Measurements from ENCODE around the gene CA9.
A peak's percentile ranks its signal among the peaks of the same experiment; 100 is the strongest.

Gene CA9

DNA sequence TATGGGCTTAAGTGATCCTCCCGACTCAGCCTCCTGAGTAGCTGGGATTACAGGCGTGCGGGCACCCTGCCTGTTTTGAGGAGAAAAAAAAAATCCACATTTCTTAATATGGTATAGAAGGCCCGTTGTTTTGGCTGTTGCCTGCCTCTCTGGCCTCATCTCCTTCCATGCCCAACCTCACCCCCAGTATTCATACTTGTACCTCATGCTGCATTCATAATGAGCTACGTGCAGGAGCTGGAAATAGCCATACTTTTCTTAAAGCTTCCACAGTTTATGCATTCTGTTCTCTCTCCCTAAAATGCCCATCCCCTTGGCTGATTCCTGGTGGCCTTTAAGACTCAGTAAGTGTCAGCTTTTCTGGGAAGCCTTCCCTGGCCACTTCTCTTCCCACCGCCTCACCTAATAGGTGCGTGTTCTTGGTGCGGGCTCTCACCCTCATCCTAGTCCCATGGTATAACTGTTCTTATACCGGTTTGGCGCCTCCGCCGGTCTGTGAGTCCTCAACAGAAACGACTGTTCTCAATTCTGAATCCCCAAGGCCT is 18.1 kb downstream of the CA9 start:
- DNase-seq (ENCODE audit: low spot score): no peak

DNA sequence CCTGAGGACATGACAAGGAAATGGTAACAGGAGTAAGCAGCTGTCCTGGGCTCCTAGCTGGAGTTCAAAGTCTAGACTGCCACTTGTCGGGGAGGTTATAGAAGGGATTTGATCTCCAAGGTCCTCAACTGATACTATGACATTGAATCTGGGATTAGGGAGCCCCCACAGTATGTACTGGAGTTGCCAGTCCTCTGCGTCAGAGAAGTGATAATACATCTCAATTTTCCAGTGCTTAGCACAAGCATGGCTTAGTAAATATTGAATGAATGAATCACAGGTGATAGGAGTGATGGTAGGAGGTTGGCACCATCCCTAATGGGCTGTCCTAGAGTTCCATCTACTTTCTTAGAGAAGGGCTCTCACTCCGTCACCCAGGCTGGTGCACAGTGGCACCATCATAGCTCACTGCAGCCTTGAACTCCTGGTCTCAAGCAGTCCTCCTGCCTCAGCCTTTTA is 22.2 kb downstream of the CA9 start:
- DNase-seq (ENCODE audit: low spot score): no peak

DNA sequence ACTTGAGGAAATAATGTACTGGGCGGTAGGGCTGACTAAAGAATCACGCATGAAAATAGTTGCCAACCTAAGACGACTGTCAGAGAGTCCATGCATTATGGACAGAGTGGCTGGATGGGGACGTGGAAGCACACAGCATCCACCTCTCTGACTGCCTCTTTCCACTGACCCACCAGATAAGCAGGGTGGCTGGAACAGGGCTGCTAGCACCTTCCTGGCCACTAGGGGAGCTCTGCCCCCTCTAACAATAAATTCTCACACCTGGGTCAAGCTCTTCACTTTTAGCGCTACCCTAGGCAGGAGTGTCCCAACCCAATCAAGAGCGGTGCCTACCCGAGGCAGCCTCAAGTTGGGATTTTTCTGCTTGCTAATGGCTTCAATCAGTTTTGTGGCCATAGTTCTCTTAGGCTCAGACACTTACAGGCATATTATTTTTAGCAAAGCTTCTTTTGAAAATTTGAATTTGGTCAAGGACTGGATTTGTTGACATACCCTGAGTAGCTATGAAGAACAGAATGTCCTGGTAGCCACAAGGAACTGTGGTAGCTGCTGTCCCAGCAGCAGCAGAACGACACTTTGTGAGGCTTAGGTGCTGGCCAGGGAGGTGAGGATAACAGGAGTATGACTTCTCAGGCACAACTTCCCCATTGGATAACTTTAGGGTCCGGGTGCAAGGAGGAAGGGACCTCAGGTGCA is 22.9 kb downstream of the CA9 start:
- peak; percentile 68 for DNase-seq (ENCODE audit: low spot score)

DNA sequence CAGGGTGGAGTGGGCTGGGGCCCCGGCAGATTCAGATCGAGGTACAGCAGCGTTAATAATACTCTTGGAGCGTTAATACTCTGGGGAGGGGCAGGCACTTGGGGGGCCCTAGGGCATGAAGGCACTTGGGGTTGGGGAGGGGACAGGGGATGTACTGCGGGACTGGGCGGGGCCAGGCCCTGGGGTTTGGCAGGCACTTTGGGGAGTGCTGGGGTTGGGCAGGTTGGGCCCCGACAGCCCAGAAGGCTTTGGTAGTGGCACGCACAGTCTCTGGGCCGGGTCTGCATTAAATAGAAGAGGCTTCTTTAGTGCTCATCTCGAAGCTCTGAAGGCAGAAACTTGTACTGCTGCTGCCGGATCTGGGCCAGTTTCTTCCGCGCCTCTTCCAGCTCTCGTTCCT is 23.8 kb downstream of the CA9 start:
- no peak for DNase-seq (ENCODE audit: low spot score)

DNA sequence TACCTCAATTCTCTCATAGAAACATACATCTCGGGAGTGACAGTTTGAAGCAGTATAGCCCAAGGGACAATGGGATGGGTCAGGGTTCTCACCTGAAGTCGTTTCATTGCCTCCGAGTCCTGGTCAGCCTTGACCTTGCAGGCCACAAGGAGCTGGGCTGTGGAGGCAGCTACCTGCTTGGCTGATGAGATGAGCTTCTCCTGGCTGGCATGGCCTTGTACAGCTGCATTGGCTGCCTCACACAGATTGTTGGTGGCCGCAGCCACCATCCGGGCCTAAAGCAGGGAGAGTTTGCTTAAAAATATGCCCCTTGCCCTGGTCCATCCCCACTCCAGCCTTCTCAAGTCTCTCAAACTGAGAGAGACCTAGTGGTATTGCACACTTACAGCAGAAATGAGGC is 24.5 kb downstream of the CA9 start:
- no peak for DNase-seq (ENCODE audit: low spot score)

DNA sequence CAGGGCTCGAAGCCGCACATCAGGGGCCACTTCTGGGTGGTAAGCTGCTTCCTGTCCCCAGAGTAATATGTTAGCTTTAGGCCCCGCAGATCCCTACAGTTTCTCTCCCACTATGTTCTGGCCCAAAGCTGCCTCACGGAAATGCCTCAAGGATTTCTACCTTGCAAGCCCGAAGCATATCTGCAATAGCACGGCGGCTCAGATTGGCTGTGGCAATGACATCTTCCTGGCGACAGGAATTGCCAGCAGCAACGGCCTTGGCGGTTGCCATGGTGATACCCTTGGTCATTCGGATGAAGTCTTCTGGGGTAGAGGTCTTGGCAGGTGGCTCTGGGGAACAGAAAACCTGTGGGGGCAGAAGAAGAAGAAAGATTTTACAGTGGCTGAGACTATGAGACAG is 26.3 kb downstream of the CA9 start:
- DNase-seq (ENCODE audit: low spot score): no peak

DNA sequence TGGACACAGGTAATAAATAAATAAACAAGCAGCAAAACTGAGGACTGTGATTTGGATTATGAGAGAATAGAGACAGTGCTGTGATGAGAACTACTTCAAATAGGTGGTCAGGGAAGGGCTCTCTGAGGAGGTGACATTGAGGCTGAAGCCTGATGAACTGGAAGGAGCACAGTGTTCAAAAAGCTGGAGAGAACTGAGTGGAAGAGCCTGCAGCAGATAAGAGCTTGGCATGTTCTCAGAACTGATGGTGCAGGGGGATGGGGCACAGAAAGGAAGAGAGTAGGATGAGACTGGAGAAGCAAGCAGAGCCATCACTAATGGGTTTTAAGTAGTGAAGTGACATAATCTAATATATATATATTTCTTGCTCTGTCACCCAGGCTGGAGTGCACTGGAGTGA is 27.2 kb downstream of the CA9 start:
- no peak for DNase-seq (ENCODE audit: low spot score)

DNA sequence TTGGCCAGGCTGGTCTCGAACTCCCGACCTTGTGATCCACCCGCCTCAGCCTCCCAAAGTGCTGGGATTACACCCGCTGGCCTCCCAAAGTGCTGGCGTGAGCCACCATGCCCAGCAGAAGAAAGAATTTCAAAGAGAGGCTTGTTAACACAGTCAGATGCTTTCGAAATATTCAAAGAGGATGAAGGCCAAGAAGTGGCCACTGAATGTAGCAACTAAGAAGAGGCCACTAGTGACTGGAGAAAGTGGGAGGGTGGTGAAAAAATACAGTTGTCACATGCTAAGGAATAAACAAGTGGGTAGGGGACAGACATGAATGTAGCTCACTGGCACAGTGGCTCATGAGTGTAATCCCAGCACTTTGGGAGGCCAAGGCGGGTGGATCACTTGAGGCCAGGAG is 29.0 kb downstream of the CA9 start:
- DNase-seq (ENCODE audit: low spot score): no peak

DNA sequence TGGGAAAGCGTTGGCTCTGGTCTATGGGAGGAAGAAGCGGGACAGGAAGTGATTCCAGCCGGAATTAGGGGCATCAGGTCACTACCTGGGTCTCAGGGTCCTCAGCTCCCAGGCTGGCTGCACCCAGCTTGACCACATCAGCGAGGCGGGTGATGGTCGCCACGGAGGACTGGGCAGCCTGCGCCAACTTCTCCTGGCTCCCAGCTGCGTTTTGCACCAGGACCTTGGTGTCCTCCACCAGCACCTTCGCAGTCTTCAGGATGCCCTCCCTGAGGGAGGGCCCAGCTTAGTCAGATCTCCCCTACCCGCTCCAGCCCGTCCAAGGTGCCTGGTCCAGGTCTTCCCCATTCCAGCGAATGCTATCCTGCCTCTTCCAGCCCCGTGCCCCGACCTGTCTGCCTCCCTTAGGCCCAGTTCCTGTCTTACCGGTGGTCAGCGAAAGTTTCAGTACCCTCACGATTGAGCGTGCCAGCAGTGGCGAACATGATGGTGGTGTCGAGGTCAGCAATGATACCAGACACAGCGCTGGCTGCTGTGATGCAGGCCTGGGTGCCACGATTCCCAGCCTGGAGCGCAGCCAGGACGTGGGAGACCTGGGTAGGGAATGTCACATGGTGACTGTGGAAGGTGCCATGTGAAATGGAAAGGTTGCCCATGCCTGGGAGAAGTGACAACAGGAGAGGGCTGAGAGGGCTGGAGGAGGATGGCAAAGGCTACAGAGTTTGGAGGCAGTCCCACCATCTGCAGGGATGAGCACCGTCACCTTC is 30.4 kb downstream of the CA9 start:
- DNase-seq (ENCODE audit: low spot score): no peak

DNA sequence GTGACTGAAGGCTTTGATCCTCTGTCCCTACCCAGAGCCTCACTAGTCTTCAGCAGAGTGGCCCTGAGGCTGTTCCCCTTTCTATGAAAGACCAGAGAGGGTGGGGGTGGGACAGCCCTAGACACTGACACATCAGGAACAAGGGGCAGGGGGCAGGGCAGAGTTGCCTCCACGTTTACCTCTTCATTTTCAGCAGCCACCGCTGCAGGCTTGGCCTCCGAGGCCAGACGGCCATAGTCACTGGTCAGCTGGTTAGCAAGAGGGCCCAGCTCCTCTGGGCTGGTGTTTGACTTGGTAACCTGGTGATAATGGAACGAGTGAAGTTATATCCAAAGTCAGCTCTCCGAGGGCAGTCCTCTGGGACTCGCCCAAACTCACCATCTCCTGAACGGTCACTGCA is 31.6 kb downstream of the CA9 start:
- DNase-seq (ENCODE audit: low spot score): no peak

DNA sequence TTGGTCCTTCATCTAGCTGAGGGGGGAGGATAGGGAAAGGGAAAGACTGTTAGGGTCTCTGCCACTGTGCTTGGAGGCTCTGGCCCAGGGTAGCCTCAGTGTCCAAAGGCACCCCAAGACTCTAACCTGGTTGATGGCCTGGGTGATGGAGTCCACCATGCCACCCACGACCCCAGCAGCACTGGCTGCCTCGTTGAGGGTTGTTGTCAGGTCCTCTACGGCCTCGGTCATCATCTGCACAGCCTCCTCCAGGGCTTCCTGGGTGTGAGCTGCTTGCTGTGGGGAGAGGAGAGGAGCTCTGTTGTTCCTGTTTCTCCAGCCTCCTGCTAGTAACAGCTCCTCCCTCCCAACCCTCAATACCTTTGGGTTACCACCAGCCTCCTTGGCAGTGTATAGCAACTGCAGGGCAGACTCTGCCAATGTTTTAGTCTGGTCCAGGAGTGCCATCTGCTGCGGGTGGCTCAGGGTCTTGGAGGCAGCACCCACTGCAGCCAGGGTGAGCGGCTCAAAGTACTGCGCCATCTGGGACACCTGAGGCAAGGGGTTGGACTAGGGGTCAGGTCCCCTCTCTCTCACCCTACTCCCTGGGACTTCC is 32.2 kb downstream of the CA9 start:
- DNase-seq (ENCODE audit: low spot score): no peak

DNA sequence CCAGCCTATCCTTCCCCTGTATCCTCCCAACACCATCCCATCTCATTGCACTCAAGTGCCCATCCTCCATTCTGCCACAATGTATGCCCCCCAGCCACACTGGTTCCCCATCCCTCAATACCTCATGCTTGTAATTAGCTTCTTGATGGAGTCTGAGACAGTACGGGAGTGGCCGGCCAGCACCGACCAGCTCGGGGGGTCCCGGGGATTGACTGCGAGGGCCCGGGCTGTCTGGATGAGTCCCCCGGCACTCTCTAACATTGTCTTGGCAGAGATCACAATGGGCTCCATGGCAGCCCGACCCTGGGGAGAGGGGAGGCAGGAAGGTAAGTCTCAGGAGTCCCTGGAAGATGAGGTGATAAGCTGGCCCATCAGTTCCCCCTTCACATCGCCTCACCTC is 33.2 kb downstream of the CA9 start:
- DNase-seq (ENCODE audit: low spot score): no peak

DNA sequence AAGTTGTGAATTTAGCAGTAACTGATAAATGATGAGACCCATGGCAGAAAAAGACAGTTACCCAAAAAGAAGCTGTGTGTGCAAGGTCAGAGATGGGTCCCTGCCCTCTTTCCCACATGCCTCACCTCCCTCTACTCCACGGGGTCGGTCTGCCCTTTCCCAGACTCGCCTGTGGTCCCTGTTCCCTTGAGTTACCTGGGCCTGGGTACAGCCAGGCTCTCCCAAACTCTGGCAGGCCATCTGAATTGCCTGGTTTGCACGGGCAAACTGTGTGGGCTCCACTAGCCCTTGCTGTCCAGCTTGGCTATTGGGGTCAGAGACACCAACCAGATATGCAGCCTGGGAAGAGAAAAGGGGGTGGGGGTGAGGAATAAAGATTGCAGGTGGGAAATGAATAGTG is 34.4 kb downstream of the CA9 start:
- DNase-seq (ENCODE audit: low spot score): no peak

DNA sequence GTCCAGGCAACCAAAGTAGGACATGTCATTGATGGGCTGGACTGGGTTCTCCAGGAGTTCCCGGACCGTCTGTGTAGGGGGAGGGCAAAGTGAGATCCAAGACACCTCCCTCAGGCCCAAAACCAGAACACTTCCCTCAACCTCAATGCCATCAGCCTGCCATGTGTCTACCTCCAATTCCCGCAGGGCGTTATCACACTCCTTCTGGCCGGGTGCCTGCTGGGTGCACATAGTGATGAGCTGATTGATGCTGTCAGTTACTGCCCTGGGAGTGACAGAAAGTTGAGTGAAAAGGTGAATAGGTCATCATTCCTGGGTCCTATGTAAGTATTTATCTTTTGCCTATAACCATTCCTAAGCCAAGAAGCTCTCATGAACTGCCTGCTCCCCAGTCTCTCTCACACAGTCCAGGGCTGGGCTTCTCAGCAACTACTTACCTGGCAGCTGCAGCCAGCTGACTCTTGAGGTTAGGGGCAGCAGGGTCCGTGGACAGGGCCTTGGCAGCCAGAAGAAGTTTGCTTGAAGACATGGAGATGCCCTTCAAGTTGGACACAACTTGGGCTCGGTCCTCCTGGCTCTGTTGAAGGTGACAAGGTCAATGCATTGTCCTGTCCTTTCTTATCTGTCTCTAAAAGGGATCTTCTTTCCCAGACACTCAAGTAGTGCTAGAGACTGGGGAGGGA is 37.2 kb downstream of the CA9 start:
- no peak for DNase-seq (ENCODE audit: low spot score)

DNA sequence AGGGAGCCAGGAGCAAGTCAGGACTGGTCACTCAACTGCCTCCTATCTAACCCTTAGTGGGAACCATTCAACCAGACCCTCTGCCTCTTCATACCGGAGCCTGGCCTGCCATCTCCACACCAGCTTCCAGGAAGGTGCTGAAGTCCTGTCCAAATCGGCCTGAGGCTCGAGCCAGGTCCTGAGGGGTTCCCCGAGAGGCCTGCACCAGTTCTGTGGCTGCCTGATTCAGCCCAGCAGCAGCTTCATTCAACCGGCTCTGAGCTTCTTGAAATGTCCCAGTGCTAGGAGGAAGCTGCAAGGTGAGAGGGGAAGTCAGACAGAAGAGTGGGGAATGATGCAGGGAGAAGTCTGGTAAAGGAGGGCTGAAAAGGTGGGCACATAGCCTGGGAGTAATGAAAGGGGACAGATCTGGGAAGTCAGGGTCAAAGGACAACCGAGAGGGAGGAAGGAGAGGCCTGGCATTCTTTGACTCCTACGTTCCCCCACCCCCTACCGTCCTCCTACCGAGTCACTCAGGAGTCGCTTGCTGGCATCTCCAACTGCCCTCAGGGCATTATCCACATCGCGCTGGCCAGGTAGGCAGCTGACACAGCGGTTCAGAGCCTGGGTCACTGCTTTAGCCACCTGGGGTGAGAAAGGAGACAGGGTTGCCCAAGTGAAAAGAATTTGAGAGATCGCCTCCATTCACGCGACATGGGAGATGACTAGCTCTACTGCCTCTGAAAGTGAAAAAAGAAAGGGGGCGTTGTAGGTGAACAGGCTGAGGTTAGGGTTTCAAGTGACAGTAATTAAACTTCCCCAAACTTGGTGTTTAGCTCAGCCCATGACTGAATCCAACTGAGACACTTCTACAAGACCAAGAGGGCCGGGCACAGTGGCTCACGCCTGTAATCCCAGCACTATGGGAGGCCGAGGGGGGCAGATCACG is 38.0 kb downstream of the CA9 start:
- no peak for DNase-seq (ENCODE audit: low spot score)

DNA sequence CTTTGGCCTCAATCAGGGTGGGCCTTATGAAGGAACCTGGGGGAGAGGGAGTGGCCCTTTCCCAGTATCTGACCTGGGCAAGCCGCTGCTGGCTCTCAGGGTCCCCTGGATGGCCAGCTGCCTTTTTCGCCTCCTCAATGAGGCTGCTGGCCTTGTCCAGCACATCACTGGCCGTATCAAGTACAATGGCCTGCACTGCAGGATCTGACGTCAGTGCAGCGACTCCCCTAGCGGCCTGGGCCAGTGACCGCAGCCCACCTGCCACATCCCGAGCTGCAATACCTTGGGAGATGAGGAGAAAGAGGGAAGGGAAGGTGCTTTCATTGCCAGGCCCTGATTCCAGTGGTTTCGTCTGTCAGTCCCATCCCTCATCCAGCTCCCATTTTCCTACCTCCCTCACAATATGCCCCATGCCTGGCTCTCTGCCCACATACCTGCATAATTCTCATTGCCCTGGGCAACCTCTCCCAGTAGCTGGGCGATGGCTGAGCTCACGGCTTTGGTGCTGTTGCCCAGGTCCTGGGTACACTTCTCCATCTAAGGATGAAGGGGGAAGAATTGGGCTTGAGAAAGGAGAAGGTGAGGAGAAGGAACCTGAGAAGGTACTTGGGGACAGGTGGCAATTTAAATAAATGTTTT is 39.2 kb downstream of the CA9 start:
- DNase-seq (ENCODE audit: low spot score): no peak

DNA sequence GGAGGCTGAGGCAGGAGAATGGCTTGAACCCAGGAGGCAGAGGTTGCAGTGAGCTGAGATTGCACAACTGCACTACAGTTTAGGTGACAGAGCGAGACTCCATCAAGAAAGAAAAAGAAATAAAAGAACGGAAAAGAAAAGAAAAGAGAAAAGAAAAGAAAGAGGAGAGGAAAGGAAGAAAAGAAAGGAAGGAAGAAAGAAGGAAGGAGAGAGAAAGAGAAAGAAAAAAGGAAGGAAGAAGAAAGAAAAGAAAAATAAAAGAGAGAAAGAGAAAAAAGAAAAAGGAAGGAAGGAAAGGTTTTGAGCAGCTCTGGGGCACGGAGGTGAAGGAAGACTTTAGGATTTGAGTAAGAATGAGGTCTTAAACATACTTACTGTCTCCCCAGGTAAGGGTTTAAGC is 39.9 kb downstream of the CA9 start:
- no peak for DNase-seq (ENCODE audit: low spot score)

DNA sequence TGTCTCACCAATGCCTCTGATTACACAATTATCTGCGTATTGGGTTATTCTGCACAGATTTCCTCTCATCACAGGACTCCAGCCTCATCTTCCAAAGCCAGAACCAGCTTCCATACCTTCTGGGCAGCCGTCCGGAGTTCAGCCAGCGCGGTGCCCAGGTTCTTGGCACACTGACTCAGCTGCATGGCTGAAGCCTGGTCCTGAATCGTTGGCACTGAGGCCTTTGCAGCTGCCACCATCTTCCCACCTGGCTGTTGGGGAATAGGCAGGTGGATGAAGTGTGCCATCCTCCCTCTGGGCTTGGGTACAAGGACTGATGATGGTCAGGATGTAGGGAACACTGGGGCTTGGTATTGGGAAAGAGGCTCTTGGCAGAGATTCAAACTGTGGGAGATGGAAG is 40.4 kb downstream of the CA9 start:
- DNase-seq (ENCODE audit: low spot score): no peak

DNA sequence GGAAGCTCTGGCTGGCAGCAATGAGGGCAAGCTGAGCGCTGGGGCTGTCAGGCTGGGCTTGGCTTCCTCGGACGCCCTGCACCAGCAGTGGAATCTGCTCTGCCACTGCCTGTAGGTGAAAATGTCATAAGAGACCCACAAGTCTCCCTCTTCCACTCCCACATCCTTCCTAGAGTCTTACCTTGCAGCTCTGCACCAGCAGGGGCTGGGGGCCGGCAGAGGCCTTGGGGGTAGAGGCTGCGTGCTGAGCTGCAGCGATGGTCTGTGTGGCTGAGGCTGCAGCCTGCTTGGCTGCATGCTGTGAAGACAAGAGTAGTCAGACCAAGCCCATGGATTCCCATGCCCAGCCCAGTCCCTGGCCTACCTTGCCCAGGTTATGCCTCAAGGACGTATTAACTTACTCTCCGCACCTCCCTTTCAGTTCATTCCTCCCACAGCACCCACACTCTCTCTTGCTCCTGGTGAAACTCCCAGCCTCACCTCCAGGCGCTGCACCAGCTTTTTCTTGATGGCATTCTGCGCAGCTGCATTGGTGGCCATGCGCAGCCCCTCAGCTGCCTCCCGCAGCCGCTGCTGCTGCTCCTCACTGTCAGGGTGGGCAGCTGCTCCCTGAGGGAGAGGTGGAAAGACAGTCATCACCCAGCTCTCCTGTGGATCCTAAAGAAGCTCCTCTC is 41.0 kb downstream of the CA9 start:
- no peak for DNase-seq (ENCODE audit: low spot score)

DNA sequence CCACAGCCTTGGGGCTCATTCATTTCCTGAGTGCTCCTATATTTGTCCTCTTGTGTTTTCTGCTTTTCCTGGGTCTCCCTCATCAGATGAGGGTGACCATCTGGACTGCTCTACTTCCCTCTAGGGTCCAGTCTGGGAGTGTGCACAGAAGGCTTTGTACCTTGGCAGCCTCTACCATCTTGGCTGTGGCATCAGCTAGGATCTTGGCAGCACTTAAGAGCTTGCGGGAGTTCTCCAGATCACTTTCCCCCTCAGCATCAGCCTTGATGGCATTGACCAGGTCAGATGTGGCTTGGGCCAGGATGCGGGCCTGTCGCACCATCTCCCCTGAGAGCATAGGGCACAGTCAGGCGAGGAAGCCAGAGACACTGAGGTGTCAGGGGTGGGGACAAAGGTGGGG is 42.5 kb downstream of the CA9 start:
- DNase-seq (ENCODE audit: low spot score): no peak
